ENCODE measurements around the gene ISM2. TPM values are rescaled to one million over a fixed set of nuclear protein-coding genes. Genes with fewer than 3 reads are reported as not detected.
A peak's percentile ranks its signal among the peaks of the same experiment; 100 is the strongest.

ISM2 gene
- total RNA-seq, 2 donors from 2014 or later = 1.3 to 1.6 TPM

GRCh38 chr14:77474479-77475177 lies 24.0 kb downstream of the ISM2 start:
- Mint-ChIP-seq H3K4me3 (no peak overlapping the region), H3K4me1 (peaks cover 7% of the 10 kb centered on the region), H3K27me3 (ENCODE audit: insufficient read depth) (no peaks in the 10 kb centered on the region), H3K9me3 (no peaks in the 10 kb centered on the region), H3K27ac (no peak overlapping the region), H3K36me3 (ENCODE audit: low read depth) (peaks cover 1% of the 10 kb centered on the region)
- Histone ChIP-seq H3K36me3 (ENCODE audit: control insufficient read depth, insufficient read depth, low read length) (peaks cover 2% of the 10 kb centered on the region), H3K9ac (ENCODE audit: extremely low read depth, low read length, poor library complexity, severe bottlenecking) (no peak overlapping the region), H3K9me3 (ENCODE audit: control insufficient read depth, low read length) (no peaks in the 10 kb centered on the region), H3K4me3 (ENCODE audit: low read length) (no peak overlapping the region), H3K27ac (ENCODE audit: low read depth, low read length) (no peak overlapping the region), H3K4me1 (ENCODE audit: control insufficient read depth, insufficient read depth, low read length) (no peaks in the 10 kb centered on the region), H3K27me3 (ENCODE audit: control insufficient read depth, insufficient read depth, low read length, poor library complexity, severe bottlenecking) (no peaks in the 10 kb centered on the region)
- 91 to 94% methylated on average over 6 to 9 of the region's 9 CpGs for WGBS, 2 experiments (ENCODE audit: insufficient coverage in 1 of 2, insufficient read length in 1 of 2)
- no peak for TF ChIP-seq CTCF (conservative IDR thresholded peaks at IDR 0.05)
- no peak for DNase-seq

GRCh38 chr14:77473921-77474320 lies 24.7 kb downstream of the ISM2 start:
- no peaks in the 10 kb centered on the region for H3K4me1 ChIP-seq (ENCODE audit: control insufficient read depth, insufficient read depth, low read length)
- H3K27me3 ChIP-seq (ENCODE audit: control insufficient read depth, insufficient read depth, low read length, poor library complexity, severe bottlenecking) = no peaks in the 10 kb centered on the region
- H3K9ac ChIP-seq (ENCODE audit: extremely low read depth, low read length, poor library complexity, severe bottlenecking) = no peak overlapping the region
- 92 to 93% methylated on average over 5 of the region's 5 CpGs for WGBS, 2 experiments (ENCODE audit: insufficient coverage in 1 of 2, insufficient read length in 1 of 2)
- no peak for TF ChIP-seq CTCF (conservative IDR thresholded peaks at IDR 0.05)
- no peaks in the 10 kb centered on the region for H3K9me3 ChIP-seq (ENCODE audit: control insufficient read depth, low read length)
- H3K9me3 Mint-ChIP-seq = no peaks in the 10 kb centered on the region
- no peaks in the 10 kb centered on the region for H3K27me3 Mint-ChIP-seq (ENCODE audit: insufficient read depth)
- H3K27ac ChIP-seq (ENCODE audit: low read depth, low read length) = no peak overlapping the region
- H3K36me3 ChIP-seq (ENCODE audit: control insufficient read depth, insufficient read depth, low read length) = peaks cover 9% of the 10 kb centered on the region
- DNase-seq = no peak
- H3K36me3 Mint-ChIP-seq (ENCODE audit: low read depth) = peaks cover 8% of the 10 kb centered on the region
- H3K4me3 ChIP-seq (ENCODE audit: low read length) = no peak overlapping the region
- no peak overlapping the region for H3K27ac Mint-ChIP-seq
- H3K4me3 Mint-ChIP-seq = no peak overlapping the region
- peaks cover 7% of the 10 kb centered on the region for H3K4me1 Mint-ChIP-seq

GRCh38 chr14:77470224-77470870 lies 28.3 kb downstream of the ISM2 start:
- no peak overlapping the region for H3K27ac ChIP-seq (ENCODE audit: low read depth, low read length)
- H3K4me1 Mint-ChIP-seq = peaks cover 7% of the 10 kb centered on the region
- no peaks in the 10 kb centered on the region for H3K27me3 Mint-ChIP-seq (ENCODE audit: insufficient read depth)
- peaks cover 39% of the 10 kb centered on the region for H3K36me3 Mint-ChIP-seq (ENCODE audit: low read depth)
- H3K9me3 Mint-ChIP-seq = no peaks in the 10 kb centered on the region
- H3K4me3 Mint-ChIP-seq = no peak overlapping the region
- peak overlapping the region; percentile 58 for H3K27ac Mint-ChIP-seq
- peaks cover 40% of the 10 kb centered on the region for H3K36me3 ChIP-seq (ENCODE audit: control insufficient read depth, insufficient read depth, low read length)
- no peaks in the 10 kb centered on the region for H3K4me1 ChIP-seq (ENCODE audit: control insufficient read depth, insufficient read depth, low read length)
- no peaks in the 10 kb centered on the region for H3K27me3 ChIP-seq (ENCODE audit: control insufficient read depth, insufficient read depth, low read length, poor library complexity, severe bottlenecking)
- no peak for TF ChIP-seq CTCF (conservative IDR thresholded peaks at IDR 0.05)
- no peak for DNase-seq
- no peaks in the 10 kb centered on the region for H3K9me3 ChIP-seq (ENCODE audit: control insufficient read depth, low read length)
- no peak overlapping the region for H3K4me3 ChIP-seq (ENCODE audit: low read length)
- H3K9ac ChIP-seq (ENCODE audit: extremely low read depth, low read length, poor library complexity, severe bottlenecking) = no peak overlapping the region
- 88 to 98% methylated on average over 5 of the region's 5 CpGs for WGBS, 2 experiments (ENCODE audit: insufficient coverage in 1 of 2, insufficient read length in 1 of 2)
